CD4-positive, alpha-beta T cell treated with Interferon gamma for 1 hour (primary cell): Measurements from ENCODE around the gene MYNN.

Source experiments
- DNase-seq: peaks from one replicate; pipeline ENCODE4 v3.0.0-alpha.2; 2020

Gene MYNN

GRCh38 chr3:169780742-169781141, 7.5 kb downstream of the MYNN start:
- no peak for DNase-seq

- DNase-seq: no peak
Measured at GRCh38 chr3:169781209-169781855, 8.1 kb downstream of the MYNN start.

GRCh38 chr3:169787120-169787519, 13.9 kb downstream of the MYNN start:
- DNase-seq: no peak

GRCh38 chr3:169787791-169788190, 14.6 kb downstream of the MYNN start:
- DNase-seq: no peak

GRCh38 chr3:169790219-169790618, 17.0 kb downstream of the MYNN start:
- no peak for DNase-seq

- DNase-seq: no peak
Measured at GRCh38 chr3:169790687-169791429, 17.7 kb downstream of the MYNN start.

GRCh38 chr3:169792359-169792758, 19.2 kb downstream of the MYNN start:
- DNase-seq: no peak

GRCh38 chr3:169804681-169805080, 31.5 kb downstream of the MYNN start:
- DNase-seq: no peak

- no peak for DNase-seq
Measured at GRCh38 chr3:169809230-169809795, 36.1 kb downstream of the MYNN start.

- DNase-seq: no peak
Measured at GRCh38 chr3:169811631-169812331, 38.6 kb downstream of the MYNN start.

- peak; percentile 69 for DNase-seq
Measured at GRCh38 chr3:169812332-169813235, 39.4 kb downstream of the MYNN start, which contains the start of the genes LRRC34 and LRRIQ4. Gene LRRC34, minus strand, starts transcription at chr3:169812904. Its CDS starts 356 bp downstream, at chr3:169812548. Gene LRRIQ4, plus strand, starts transcription at chr3:169812870. Its CDS starts 9,052 bp downstream, at chr3:169821922.

- DNase-seq: no peak
Measured at GRCh38 chr3:169813278-169813677, 40.1 kb downstream of the MYNN start.

- peak; percentile 84 for DNase-seq
Measured at GRCh38 chr3:169813757-169814517, 40.7 kb downstream of the MYNN start.

- DNase-seq: no peak
Measured at GRCh38 chr3:169815590-169816150, 42.5 kb downstream of the MYNN start.

- no peak for DNase-seq
Measured at GRCh38 chr3:169818316-169818715, 45.1 kb downstream of the MYNN start.

GRCh38 chr3:169822091-169822490, 48.9 kb downstream of the MYNN start:
- no peak for DNase-seq

GRCh38 chr3:169822540-169822939, 49.3 kb downstream of the MYNN start:
- no peak for DNase-seq

GRCh38 chr3:169822983-169823382, 49.8 kb downstream of the MYNN start:
- DNase-seq: no peak

- no peak for DNase-seq
Measured at GRCh38 chr3:169825316-169825715, 52.1 kb downstream of the MYNN start.

- no peak for DNase-seq
Measured at GRCh38 chr3:169827712-169828111, 54.5 kb downstream of the MYNN start.

GRCh38 chr3:169835533-169835932, 62.3 kb downstream of the MYNN start:
- DNase-seq: no peak
